ENCODE results near the gene SCN1A.

GRCh38 chr2:166173263-166173662, 45.4 kb upstream of the SCN1A start:
- no peak for TF ChIP-seq POLR2A (IDR thresholded peaks at IDR 0.05)
- TF ChIP-seq CTCF (IDR thresholded peaks at IDR 0.05) = no peak

Measured in vagina (tissue), 2 donors.